Psoas muscle (tissue), 8 donors: ENCODE results near the gene PMF1. TPM values are rescaled to one million over a fixed set of nuclear protein-coding genes. Genes with fewer than 3 reads are reported as not detected.
"Not testable (repeated sequence)": the region's sequence is repeated elsewhere in the genome, so short reads cannot be mapped to it uniquely, and the experiment has no call there.

Experiments
- ATAC-seq, 4 donors: fragments of 200-7000 bp; cut with Tn5 transposase; one replicate each; pipeline ENCODE4 v1.9.1; 2020; ENCODE audit warnings: moderate library complexity in 3 of 4, mild to moderate bottlenecking in 2 of 4
- DNase-seq, 2 donors: peaks; one replicate each; pipeline ENCODE4 v3.0.0-alpha.2; 2020
- H3K27ac ChIP-seq: fragments of 200-600 bp; one replicate; pipeline ENCODE4 v1.8.0; 2022
- H3K27me3 ChIP-seq, 3 donors: fragments of 200-600 bp in 1 of 3; one replicate each; pipeline versions ENCODE4 v1.6.1 to v1.8.0; 2013 to 2022; ENCODE audit warnings: low read length in 2 of 3, mild to moderate bottlenecking in 2 of 3, moderate library complexity in 1 of 3; ENCODE audit not compliant: insufficient read depth in 3 of 3
- H3K36me3 ChIP-seq, 2 donors: fragments of 200-600 bp in 1 of 2; one replicate each; pipeline versions ENCODE4 v1.6.1 to v1.8.0; 2013 to 2022; ENCODE audit warnings: low read depth in 1 of 2, mild to moderate bottlenecking in 1 of 2, moderate library complexity in 1 of 2; ENCODE audit not compliant: insufficient read depth in 1 of 2
- H3K4me1 ChIP-seq: fragments of 200-600 bp; one replicate; pipeline ENCODE4 v1.8.0; 2022
- H3K4me3 ChIP-seq: fragments of 200-600 bp; one replicate; pipeline ENCODE4 v1.8.0; 2022; ENCODE audit warnings: mild to moderate bottlenecking
- H3K9me3 ChIP-seq: fragments of 200-600 bp; one replicate; pipeline ENCODE4 v1.8.0; 2022
- CTCF ChIP-seq: fragments of 200-600 bp; IDR thresholded peaks from one replicate; pipeline ENCODE4 v1.8.0; 2022; ENCODE audit warnings: antibody characterized with exemption
- WGBS, 3 donors: extraction: QIAGEN DNeasy Blood & Tissue Kit; methylation state at CpG; one replicate each; pipeline versions ENCODE4 v1.1.6 to v1.1.7; 2013; 5-methylcytosine and 5-hydroxymethylcytosine counted together
- intact Hi-C, 2 donors: fragments of 100-400 bp; cut with DNase I; formaldehyde crosslinking; loops; one replicate each; pipeline versions ENCODE4 v1.11.0 to v1.14.2; 2022
- polyA plus RNA-seq, 3 donors: library from polyadenylated mRNA; stranded (reverse); fragments of 200-250 nt; gene quantifications; one replicate each; pipeline ENCODE4 v1.2.3, GENCODE V29; 2013
- total RNA-seq, 4 donors: library from RNA; stranded (reverse); fragmentation: NEBNext Ultra II Directional in 2 of 4; extraction: Animal tissue kit (Norgen Biotek cat#: 25700) in 2 of 4; gene quantifications; one replicate each; pipeline versions ENCODE4 v1.2.1 to v1.2.4, GENCODE V29; 2021 to 2023
- donor health status: healthy with polysubstance abuse.
- donor health status: DM: no; HTN: no; CAD: no; lungs with moderate emphysema.
- donor health status: Bipolar disorder and iron deficiency.
- donor health status: healthy.
- donor health status: DM: yes; HTN: yes; CAD: no.
- donor health status: DM: no; HTN: no; CAD: no.
- donor health status: DM: no; HTN: no; CAD: no.
- donor health status: DM: yes; HTN: yes; CAD: no.

The PMF1 gene
- total and polyA plus RNA-seq, 7 donors = 47.9 to 93.4 (median 72.1) TPM

- ATAC-seq = no peak
- no peaks in the 10 kb centered on the region for H3K27me3 ChIP-seq
- H3K36me3 ChIP-seq = peaks cover 5 to 59% of the 10 kb centered on the region in 2 donors
- peaks cover 10% of the 10 kb centered on the region for H3K4me1 ChIP-seq
- no peak for TF ChIP-seq CTCF
- H3K9me3 ChIP-seq = no peaks in the 10 kb centered on the region
- intact Hi-C loops = loop anchor here in 1 of 2 donors (5.0 kb wide), 1 partner anchor 49 kb away; no protein-coding TSS in a partner anchor
- no peak overlapping the region for H3K27ac ChIP-seq
- H3K4me3 ChIP-seq = no peak overlapping the region
- DNase-seq = no peak
- WGBS, 3 donors = 90 to 94% (median 91%) methylated on average over 3 of the region's 3 CpGs
These were observed 1.6 kb upstream of the PMF1 start for GRCh38 chr1:156211243-156211642.

DNA sequence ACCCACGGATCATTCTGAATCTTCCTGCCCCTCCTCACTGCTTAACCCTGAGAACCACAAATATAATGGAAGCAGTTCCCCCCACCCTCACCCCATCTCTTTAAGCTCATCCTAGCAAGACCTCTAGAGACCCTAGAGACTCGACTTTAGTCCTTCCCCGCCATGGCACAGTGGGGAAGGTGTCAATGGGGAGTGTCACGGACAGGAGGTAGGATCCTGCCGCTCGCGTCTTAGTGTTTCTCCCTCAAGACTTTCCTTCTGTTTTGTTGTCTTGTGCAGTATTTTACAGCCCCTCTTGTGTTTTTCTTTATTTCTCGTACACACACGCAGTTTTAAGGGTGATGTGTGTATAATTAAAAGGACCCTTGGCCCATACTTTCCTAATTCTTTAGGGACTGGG is 677 bp upstream of the PMF1 start:
- H3K36me3 ChIP-seq = peaks cover 5 to 51% of the 10 kb centered on the region in 2 donors
- no peak for TF ChIP-seq CTCF
- ATAC-seq (no peak), DNase-seq (no peak)
- 81 to 87% (median 82%) methylated on average over 9 of the region's 9 CpGs for WGBS, 3 donors
- H3K4me1 ChIP-seq = peaks cover 11% of the 10 kb centered on the region
- peak overlapping the region; percentile 81 for H3K4me3 ChIP-seq
- H3K27ac ChIP-seq = peak overlapping the region; percentile 95
- no peaks in the 10 kb centered on the region for H3K9me3 ChIP-seq
- no peaks in the 10 kb centered on the region for H3K27me3 ChIP-seq
- intact Hi-C loops = loop anchor here in 1 of 2 donors (2.0 to 5.0 kb wide), 2 partner anchors 15 to 50 kb away; no protein-coding TSS in a partner anchor

- peaks cover 20% of the 10 kb centered on the region for H3K4me1 ChIP-seq
- DNase-seq (no peak), ATAC-seq (no peak)
- intact Hi-C loops = loop anchor here in 1 of 2 donors (2.0 to 5.0 kb wide), 2 partner anchors 17 to 51 kb away; no protein-coding TSS in a partner anchor
- H3K9me3 ChIP-seq = no peaks in the 10 kb centered on the region
- peaks cover 5 to 40% of the 10 kb centered on the region in 2 donors for H3K36me3 ChIP-seq
- peak overlapping the region; percentile 81 for H3K4me3 ChIP-seq
- peak overlapping the region; percentile 95 for H3K27ac ChIP-seq
- H3K27me3 ChIP-seq = no peaks in the 10 kb centered on the region
- 13 to 22% (median 18%) methylated on average over 11 of the region's 11 CpGs for WGBS, 3 donors
- TF ChIP-seq CTCF = no peak
These were observed 798 bp downstream of the PMF1 start for GRCh38 chr1:156213644-156213966.

- no peaks in the 10 kb centered on the region for H3K9me3 ChIP-seq
- no peak for TF ChIP-seq CTCF
- ATAC-seq (no peak), DNase-seq (no peak)
- no peaks in the 10 kb centered on the region for H3K27me3 ChIP-seq
- H3K36me3 ChIP-seq = peaks cover 5 to 34% of the 10 kb centered on the region in 2 donors
- peak overlapping the region; percentile 81 for H3K4me3 ChIP-seq
- H3K4me1 ChIP-seq = peaks cover 20% of the 10 kb centered on the region
- H3K27ac ChIP-seq = peak overlapping the region; percentile 95
- WGBS, 3 donors = 80 to 85% (median 84%) methylated on average over 16 of the region's 16 CpGs
- intact Hi-C loops = loop anchor here in 1 of 2 donors (5.0 kb wide), 1 partner anchor 52 kb away; no protein-coding TSS in a partner anchor
These were observed 1.4 kb downstream of the PMF1 start for GRCh38 chr1:156214024-156214748.

- Histone ChIP-seq H3K36me3 (peaks cover 0 to 29% of the 10 kb centered on the region in 2 donors), H3K4me1 (peaks cover 20% of the 10 kb centered on the region)
- intact Hi-C loops = loop anchor here in 1 of 2 donors (2.0 kb wide), 1 partner anchor 34 kb away; no protein-coding TSS in a partner anchor
- not testable (repeated sequence) for ATAC-seq, H3K27me3 ChIP-seq, DNase-seq, H3K27ac ChIP-seq, H3K4me3 ChIP-seq, H3K9me3 ChIP-seq
- 92 to 95% (median 93%) methylated on average over 48 to 55 of the region's 55 CpGs for WGBS, 3 donors
These were observed 3.7 kb downstream of the PMF1 start for GRCh38 chr1:156216361-156217086.
